ENCODE results near the gene RAP1GAP.
"Not testable (repeated sequence)": the region's sequence is repeated elsewhere in the genome, so short reads cannot be mapped to it uniquely, and the experiment has no call there.

RAP1GAP gene

GRCh38 chr1:21674957-21675356 lies 5.8 kb upstream of the RAP1GAP start:
- no peak for DNase-seq

- DNase-seq: not testable (repeated sequence)
Observed at GRCh38 chr1:21673853-21674252, 4.7 kb upstream of the RAP1GAP start.

GRCh38 chr1:21673277-21673780 lies 4.2 kb upstream of the RAP1GAP start:
- peak in 1 of 2 experiments; percentile 42 for DNase-seq

- DNase-seq: no peak
Observed at GRCh38 chr1:21672478-21673276, 3.5 kb upstream of the RAP1GAP start.

GRCh38 chr1:21671915-21672314 lies 2.8 kb upstream of the RAP1GAP start:
- DNase-seq: no peak

GRCh38 chr1:21670956-21671902 lies 2.1 kb upstream of the RAP1GAP start:
- DNase-seq: no peak

- DNase-seq: no peak
Observed at GRCh38 chr1:21670059-21670881, 1.1 kb upstream of the RAP1GAP start.

GRCh38 chr1:21668951-21669257 lies 253 bp downstream of the RAP1GAP start:
- DNase-seq: no peak

GRCh38 chr1:21668232-21668950 lies 766 bp downstream of the RAP1GAP start:
- no peak for DNase-seq

GRCh38 chr1:21667348-21668231 lies 1.6 kb downstream of the RAP1GAP start:
- DNase-seq: no peak

GRCh38 chr1:21666576-21667320 lies 2.4 kb downstream of the RAP1GAP start:
- peak; percentile 58 to 66 for DNase-seq

- DNase-seq: no peak
Observed at GRCh38 chr1:21665711-21666575, 3.2 kb downstream of the RAP1GAP start.

- DNase-seq: no peak
Observed at GRCh38 chr1:21664806-21665588, 4.2 kb downstream of the RAP1GAP start.

- DNase-seq: no peak
Observed at GRCh38 chr1:21663951-21664805, 5.0 kb downstream of the RAP1GAP start.

- no peak for DNase-seq
Observed at GRCh38 chr1:21663248-21663950, 5.8 kb downstream of the RAP1GAP start.

- no peak for DNase-seq
Observed at GRCh38 chr1:21662426-21663247, 6.5 kb downstream of the RAP1GAP start.
